B cell (primary cell): ENCODE data around the gene TAS2R3. TPM values are rescaled to one million over a fixed set of nuclear protein-coding genes. Genes with fewer than 3 reads are reported as not detected.
"Not testable (repeated sequence)": the region's sequence is repeated elsewhere in the genome, so short reads cannot be mapped to it uniquely, and the experiment has no call there.

ENCODE experiments used
- ATAC-seq: fragments of 200-7000 bp; cut with Tn5 transposase; one replicate; pipeline ENCODE4 v1.10.0; 2021; ENCODE audit warnings: low read depth, mild to moderate bottlenecking, moderate number of reproducible peaks, moderate library complexity
- CTCF ChIA-PET: fragments of 350-600 bp; sonication (Branson Sonifier 250); formaldehyde crosslinking; loops from one replicate; lab custom pipeline; 2021; ENCODE audit warnings: antibody characterized with exemption, inconsistent platforms; lab: Charles Lee
- POLR2A ChIA-PET: fragments of 350-600 bp; sonication (Branson Sonifier 250); formaldehyde crosslinking; loops from one replicate; lab custom pipeline; 2021; ENCODE audit warnings: antibody characterized with exemption; lab: Charles Lee
- DNase-seq: peaks from one replicate; pipeline ENCODE4 v3.0.0; 2013
- H2AFZ ChIP-seq: 2 replicates; pipeline ENCODE4 v1.6.1; 2012; ENCODE audit warnings: mild to moderate bottlenecking, low read depth, low read length; ENCODE audit not compliant: insufficient read depth, poor library complexity, severe bottlenecking
- H3K27ac ChIP-seq, 2 donors: 1 replicate in 1 of 2; 2 replicates in 1 of 2; pipeline ENCODE4 v1.5.1; 2012 to 2013; ENCODE audit warnings: low read length in 2 of 2, mild to moderate bottlenecking in 2 of 2, moderate library complexity in 1 of 2
- H3K27me3 ChIP-seq, 4 experiments: fragments of 200-600 bp in 1 of 4; sonication (generic) in 1 of 4; replicated peaks in 1 of 4; 1 replicate in 2 of 4; 2 replicates in 2 of 4; pipeline versions ENCODE4 v1.6.1 to v1.7.0; 2013 to 2016; ENCODE audit warnings: low read length in 3 of 4, mild to moderate bottlenecking in 2 of 4, mixed read lengths in 1 of 4, moderate library complexity in 1 of 4; ENCODE audit not compliant: insufficient read depth in 4 of 4, control insufficient read depth in 3 of 4; ENCODE audit errors: control extremely low read depth in 1 of 4
- H3K36me3 ChIP-seq, 2 experiments: replicated peaks in 1 of 2; 1 replicate in 1 of 2; 2 replicates in 1 of 2; pipeline versions ENCODE4 v1.6.1 to v1.7.1; 2013; ENCODE audit warnings: low read length in 1 of 2; ENCODE audit not compliant: insufficient read depth in 2 of 2, control insufficient read depth in 1 of 2; ENCODE audit errors: control extremely low read depth in 1 of 2, extremely low read depth in 1 of 2
- H3K4me1 ChIP-seq, 2 donors: fragments of 200-600 bp in 1 of 2; sonication (generic) in 1 of 2; 1 replicate in 1 of 2; 2 replicates in 1 of 2; pipeline versions ENCODE4 v1.5.1 to v1.6.1; 2013 to 2017; ENCODE audit warnings: low read length in 2 of 2; ENCODE audit not compliant: control insufficient read depth in 2 of 2, insufficient read depth in 2 of 2
- H3K4me2 ChIP-seq: replicated peaks from 2 replicates; pipeline ENCODE3; 2012; ENCODE audit warnings: mild to moderate bottlenecking, low read depth, low read length; ENCODE audit not compliant: poor library complexity, severe bottlenecking
- H3K4me3 ChIP-seq, 5 experiments: fragments of 200-600 bp in 1 of 5; sonication (generic) in 1 of 5; 1 replicate in 3 of 5; 2 replicates in 2 of 5; pipeline versions ENCODE4 v1.5.1 to v1.7.0; 2011 to 2016; ENCODE audit warnings: low read length in 4 of 5, mild to moderate bottlenecking in 4 of 5, low read depth in 2 of 5, control low read depth in 1 of 5, moderate library complexity in 1 of 5; ENCODE audit not compliant: insufficient read depth in 1 of 5; ENCODE audit errors: control extremely low read depth in 1 of 5, extremely low read depth in 1 of 5
- H3K79me2 ChIP-seq: fragments of 200-600 bp; sonication (generic); one replicate; pipeline ENCODE4 v1.6.0; 2016; ENCODE audit warnings: low read length; ENCODE audit not compliant: control insufficient read depth, insufficient read depth
- H3K9ac ChIP-seq: fragments of 200-600 bp; sonication (generic); 2 replicates; pipeline ENCODE4 v1.6.1; 2017; ENCODE audit warnings: mild to moderate bottlenecking, low read length, moderate library complexity
- H3K9me3 ChIP-seq, 3 donors: one replicate each; pipeline versions ENCODE4 v1.6.1 to v1.7.1; 2013; ENCODE audit warnings: low read length in 2 of 3; ENCODE audit not compliant: control insufficient read depth in 2 of 3, insufficient read depth in 1 of 3; ENCODE audit errors: control extremely low read depth in 1 of 3
- H4K20me1 ChIP-seq: 2 replicates; pipeline ENCODE4 v1.6.0; 2012; ENCODE audit warnings: mild to moderate bottlenecking, low read length; ENCODE audit not compliant: insufficient read depth, control insufficient read depth, poor library complexity, severe bottlenecking
- H3K27ac Mint-ChIP-seq: one replicate; pipeline ENCODE4 v1.8.0; 2021; ENCODE audit warnings: mixed read lengths
- H3K27me3 Mint-ChIP-seq: one replicate; pipeline ENCODE4 v1.8.0; 2021; ENCODE audit warnings: mixed read lengths
- H3K4me1 Mint-ChIP-seq: one replicate; pipeline ENCODE4 v1.8.0; 2021; ENCODE audit warnings: mixed read lengths
- H3K4me3 Mint-ChIP-seq: one replicate; pipeline ENCODE4 v1.8.0; 2021; ENCODE audit warnings: mixed read lengths
- H3K9me3 Mint-ChIP-seq: one replicate; pipeline ENCODE4 v1.8.0; 2022; ENCODE audit warnings: mixed read lengths; ENCODE audit not compliant: insufficient read depth
- EZH2 ChIP-seq: IDR thresholded peaks from 2 replicates; pipeline ENCODE4 v1.6.1; 2012; ENCODE audit warnings: borderline replicate concordance, low read depth, mild to moderate bottlenecking, moderate library complexity, low read length; ENCODE audit not compliant: insufficient read depth, poor library complexity, severe bottlenecking
- WGBS: methylation state at CpG from one replicate; pipeline ENCODE4 v1.1.5; 2013; ENCODE audit warnings: missing lambda C conversion rate; ENCODE audit not compliant: insufficient coverage; 5-methylcytosine and 5-hydroxymethylcytosine counted together
- intact Hi-C: fragments of 100-400 bp; cut with micrococcal nuclease; formaldehyde crosslinking; loops from one replicate; pipeline ENCODE4 v1.10.0; 2022
- polyA plus RNA-seq: library from polyadenylated mRNA; depleted of rRNA; stranded (reverse); fragments of >200 nt; gene quantifications from 2 replicates; pipeline ENCODE4 v1.2.3, GENCODE V29; 2012
- total RNA-seq, 2 donors: library from RNA; stranded (reverse); fragments of 120-200 nt in 1 of 2; gene quantifications; 1 replicate in 1 of 2; 2 replicates in 1 of 2; pipeline versions ENCODE4 v1.2.3 to v1.2.4, GENCODE V29; 2013 to 2022
- TF ChIP-seq, protein P1 (sequence below): fragments of 200-600 bp; IDR thresholded peaks from one replicate; pipeline ENCODE4 v1.8.0; 2022; ENCODE audit warnings: antibody characterized with exemption, mild to moderate bottlenecking

Gene TAS2R3
- total and polyA plus RNA-seq, 2 donors (not counting 1 experiment from before 2014, with no cell fraction given): 8.6 TPM; not detected in 1

DNA sequence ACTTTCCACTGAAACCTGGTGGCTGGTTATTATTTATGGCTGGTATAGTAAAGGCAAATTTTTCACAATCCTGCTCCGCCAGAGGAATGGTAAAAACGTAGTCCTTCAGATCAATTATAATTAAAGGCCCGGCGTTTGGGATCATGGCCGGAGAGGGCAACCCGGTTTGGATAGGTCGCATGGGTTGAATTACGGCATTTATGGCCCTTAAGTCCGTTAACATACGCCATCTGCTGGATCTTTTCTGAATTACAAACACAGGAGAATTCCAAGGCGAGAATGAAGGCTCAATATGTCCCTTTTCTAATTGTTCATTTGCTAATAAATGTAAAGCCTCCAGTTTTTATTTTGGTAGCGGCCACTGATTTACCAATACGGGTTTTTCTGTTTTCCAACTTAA is 11.3 kb upstream of the TAS2R3 start:
- H3K4me2 ChIP-seq: no peak overlapping the region
- no peak overlapping the region for H3K4me3 ChIP-seq
- no peak for DNase-seq
- no peaks in the 10 kb centered on the region for H3K27me3 Mint-ChIP-seq
- ChIA-PET CTCF (no interaction called here), POLR2A (no interaction called here)
- 100% methylated on average over 10 of the region's 13 CpGs for WGBS
- H3K79me2 ChIP-seq: no peaks in the 10 kb centered on the region
- no peaks in the 10 kb centered on the region for H4K20me1 ChIP-seq
- H3K9ac ChIP-seq: no peak overlapping the region
- TF ChIP-seq EZH2: no peak
- TF ChIP-seq, protein P1, sequence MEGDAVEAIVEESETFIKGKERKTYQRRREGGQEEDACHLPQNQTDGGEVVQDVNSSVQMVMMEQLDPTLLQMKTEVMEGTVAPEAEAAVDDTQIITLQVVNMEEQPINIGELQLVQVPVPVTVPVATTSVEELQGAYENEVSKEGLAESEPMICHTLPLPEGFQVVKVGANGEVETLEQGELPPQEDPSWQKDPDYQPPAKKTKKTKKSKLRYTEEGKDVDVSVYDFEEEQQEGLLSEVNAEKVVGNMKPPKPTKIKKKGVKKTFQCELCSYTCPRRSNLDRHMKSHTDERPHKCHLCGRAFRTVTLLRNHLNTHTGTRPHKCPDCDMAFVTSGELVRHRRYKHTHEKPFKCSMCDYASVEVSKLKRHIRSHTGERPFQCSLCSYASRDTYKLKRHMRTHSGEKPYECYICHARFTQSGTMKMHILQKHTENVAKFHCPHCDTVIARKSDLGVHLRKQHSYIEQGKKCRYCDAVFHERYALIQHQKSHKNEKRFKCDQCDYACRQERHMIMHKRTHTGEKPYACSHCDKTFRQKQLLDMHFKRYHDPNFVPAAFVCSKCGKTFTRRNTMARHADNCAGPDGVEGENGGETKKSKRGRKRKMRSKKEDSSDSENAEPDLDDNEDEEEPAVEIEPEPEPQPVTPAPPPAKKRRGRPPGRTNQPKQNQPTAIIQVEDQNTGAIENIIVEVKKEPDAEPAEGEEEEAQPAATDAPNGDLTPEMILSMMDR: peak; percentile 63
- peaks cover 8 to 22% (median 14%) of the 10 kb centered on the region in 3 donors for H3K9me3 ChIP-seq
- no peak overlapping the region for H3K27ac ChIP-seq
- no peak for ATAC-seq
- no peak overlapping the region for H3K4me3 Mint-ChIP-seq
- intact Hi-C loops: no loop called here
- no peaks in the 10 kb centered on the region for H3K4me1 ChIP-seq
- no peaks in the 10 kb centered on the region for H3K27me3 ChIP-seq
- H2AFZ ChIP-seq: no peak overlapping the region
- H3K27ac Mint-ChIP-seq: no peak overlapping the region
- H3K36me3 ChIP-seq: peaks cover 31 to 81% of the 10 kb centered on the region in 2 experiments
- no peaks in the 10 kb centered on the region for H3K4me1 Mint-ChIP-seq
- H3K9me3 Mint-ChIP-seq: peaks cover 10% of the 10 kb centered on the region

DNA sequence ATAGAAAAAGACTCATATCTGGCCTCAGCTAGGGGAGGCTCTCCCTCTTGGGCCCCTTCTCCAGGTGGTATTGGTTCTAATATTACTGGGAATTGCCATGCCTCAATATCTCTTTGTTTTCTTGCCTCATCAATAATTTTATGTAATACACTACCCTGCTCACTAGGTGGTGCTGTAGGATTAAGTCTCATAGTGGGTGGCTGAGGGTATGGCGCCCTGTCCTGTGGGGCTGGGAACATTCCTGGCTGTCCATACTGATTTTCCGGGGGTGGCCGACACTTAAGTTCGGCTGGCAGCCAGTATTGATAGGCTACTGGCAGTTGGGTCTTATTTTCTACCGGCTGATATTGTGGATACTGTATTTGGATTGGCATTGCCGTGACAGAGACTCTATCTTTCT is 9.0 kb upstream of the TAS2R3 start:
- Mint-ChIP-seq H3K27ac (no peak overlapping the region), H3K9me3 (peaks cover 10% of the 10 kb centered on the region), H3K4me3 (no peak overlapping the region), H3K27me3 (no peaks in the 10 kb centered on the region), H3K4me1 (no peaks in the 10 kb centered on the region)
- TF ChIP-seq EZH2: no peak
- TF ChIP-seq, protein P1: peak; percentile 50
- Histone ChIP-seq H3K27ac (no peak overlapping the region), H3K27me3 (no peaks in the 10 kb centered on the region), H4K20me1 (no peaks in the 10 kb centered on the region), H3K4me1 (no peaks in the 10 kb centered on the region), H3K4me2 (no peak overlapping the region), H3K79me2 (no peaks in the 10 kb centered on the region), H3K9ac (no peak overlapping the region), H2AFZ (no peak overlapping the region), H3K4me3 (no peak overlapping the region), H3K9me3 (peaks cover 6 to 22% (median 14%) of the 10 kb centered on the region in 3 donors), H3K36me3 (peaks cover 32 to 73% of the 10 kb centered on the region in 2 experiments)
- intact Hi-C loops: no loop called here
- ATAC-seq (no peak), DNase-seq (peak; percentile 22)
- POLR2A ChIA-PET: no interaction called here
- 100% methylated on average over 1 of the region's 6 CpGs for WGBS
- CTCF ChIA-PET: no interaction called here

DNA sequence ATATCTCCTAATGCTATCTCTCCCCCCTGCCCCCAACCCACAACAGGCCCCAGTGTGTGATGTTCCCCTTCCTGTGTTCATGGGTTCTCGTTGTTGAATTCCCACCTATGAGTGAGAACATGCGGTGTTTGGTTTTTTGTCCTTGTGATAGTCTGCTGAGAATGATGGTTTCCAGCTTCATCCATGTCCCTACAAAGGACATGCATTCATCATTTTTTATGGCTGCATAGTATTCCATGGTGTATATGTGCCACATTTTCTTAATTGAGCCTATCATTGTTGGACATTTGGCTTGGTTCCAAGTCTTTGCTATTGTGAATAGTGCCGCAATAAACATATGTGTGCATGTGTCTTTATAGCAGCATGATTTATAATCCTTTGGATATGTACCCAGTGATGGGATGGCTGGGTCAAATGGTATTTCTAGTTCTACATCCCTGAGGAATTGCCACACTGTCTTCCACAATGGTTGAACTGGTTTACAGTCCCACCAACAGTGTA is 6.2 kb downstream of the TAS2R3 start:
- CTCF ChIA-PET: not testable (repeated sequence)

More for the DNA sequence above, 6.2 kb downstream of the TAS2R3 start:
- H2AFZ ChIP-seq, H3K27me3 ChIP-seq, intact Hi-C loops, DNase-seq, H3K36me3 ChIP-seq, H3K79me2 ChIP-seq, H3K27ac ChIP-seq, POLR2A ChIA-PET, H3K4me2 ChIP-seq, H3K4me3 ChIP-seq, H3K9me3 ChIP-seq, H3K9me3 Mint-ChIP-seq, H4K20me1 ChIP-seq, ATAC-seq, H3K9ac ChIP-seq, H3K4me1 ChIP-seq, H3K27me3 Mint-ChIP-seq, H3K4me1 Mint-ChIP-seq, H3K4me3 Mint-ChIP-seq, H3K27ac Mint-ChIP-seq: not testable (repeated sequence)
- no CpG with 5 or more reads among the region's 3 CpGs for WGBS
